SK-MEL-5 (cell line): ENCODE measurements around the gene ANKRD33. TPM values are rescaled to one million over a fixed set of nuclear protein-coding genes. Genes with fewer than 3 reads are reported as not detected.

Source experiments
- DNase-seq: peaks from one replicate; pipeline ENCODE4 v3.0.0-alpha.2; 2016; ENCODE audit warnings: low read depth, low spot score
- in situ Hi-C: cut with HindIII; loops from 2 replicates; pipeline ENCODE4 v1.10.0; 2016; ENCODE audit warnings: low sequenced_read_pairs, high pct_unique_total_duplicates, low pct_unique_long_range_greater_than_20kb
- polyA plus RNA-seq, 2 experiments: library from polyadenylated mRNA; depleted of rRNA; stranded (reverse); fragments of >200 nt; gene quantifications; 2 replicates each; pipeline ENCODE4 v1.2.3, GENCODE V29; 2015
- total RNA-seq: library from RNA; depleted of rRNA; stranded (reverse); fragments of >200 nt; shearing (Covaris generic); gene quantifications from 2 replicates; pipeline ENCODE4 v1.2.3, GENCODE V29; 2014; rRNA removed

ANKRD33 gene, protein sequence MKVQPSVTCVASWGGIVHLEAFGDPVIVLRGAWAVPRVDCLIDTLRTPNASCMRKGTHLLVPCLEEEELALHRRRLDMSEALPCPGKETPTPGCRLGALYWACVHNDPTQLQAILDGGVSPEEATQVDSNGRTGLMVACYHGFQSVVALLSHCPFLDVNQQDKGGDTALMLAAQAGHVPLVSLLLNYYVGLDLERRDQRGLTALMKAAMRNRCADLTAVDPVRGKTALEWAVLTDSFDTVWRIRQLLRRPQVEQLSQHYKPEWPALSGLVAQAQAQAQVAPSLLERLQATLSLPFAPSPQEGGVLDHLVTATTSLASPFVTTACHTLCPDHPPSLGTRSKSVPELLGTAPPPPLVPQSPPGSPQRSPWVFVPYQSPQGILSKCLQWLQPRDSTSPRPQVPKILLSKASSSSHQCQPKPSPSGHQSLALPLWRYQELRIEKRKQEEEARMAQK
- not detected in 2 replicates for total RNA-seq
- not detected in 2 replicates for polyA plus RNA-seq (2015; cell fraction: cytosol; rRNA removed)
- polyA plus RNA-seq (2015; cell fraction: nucleus; rRNA removed) = not detected in 2 replicates

- no peak for DNase-seq
- in situ Hi-C loops = no loop called here
Measured at GRCh38 chr12:51887476-51888315, at the start of gene ANKRD33. Gene ANKRD33, plus strand, starts transcription at chr12:51888103. Its CDS starts 84 bp downstream, at chr12:51888187.

- DNase-seq = no peak
- in situ Hi-C loops = no loop called here
Measured at GRCh38 chr12:51838762-51839161, 49.1 kb upstream of the ANKRD33 start.

DNA sequence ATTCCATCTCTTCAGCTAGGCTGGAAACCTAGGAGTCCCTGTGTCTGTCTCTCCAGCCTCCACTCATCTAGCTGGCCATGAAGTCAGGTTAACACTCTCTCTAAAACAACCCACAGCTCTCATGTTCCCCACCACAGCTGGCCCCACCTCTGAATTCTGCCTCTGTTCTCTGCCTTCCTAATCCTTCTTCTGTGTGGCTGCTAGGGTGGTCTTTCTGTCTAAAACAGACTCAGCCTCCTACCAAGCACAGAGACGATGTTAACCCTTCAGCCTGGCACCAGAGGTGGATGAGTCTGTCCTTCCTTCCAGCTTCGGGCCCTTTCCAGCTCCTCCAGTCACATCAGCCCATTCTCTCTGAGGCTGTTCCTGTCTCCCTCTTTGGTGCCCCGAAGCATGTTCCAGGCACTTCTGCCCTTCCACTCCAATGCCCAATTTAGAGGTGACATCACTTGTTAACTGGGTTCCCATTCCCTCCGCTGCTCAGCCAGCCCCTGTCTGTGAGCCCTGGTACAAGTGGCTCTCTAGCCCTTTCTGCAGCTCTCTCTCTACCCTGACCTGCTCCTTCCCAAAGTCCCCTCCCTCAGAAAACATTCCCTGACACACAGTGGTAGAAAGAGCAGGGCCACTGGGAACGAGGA, 48.5 kb upstream of the ANKRD33 start:
- in situ Hi-C loops = no loop called here
- DNase-seq = no peak

- no peak for DNase-seq
- in situ Hi-C loops = no loop called here
Measured at GRCh38 chr12:51840966-51841365, 46.9 kb upstream of the ANKRD33 start.

DNA sequence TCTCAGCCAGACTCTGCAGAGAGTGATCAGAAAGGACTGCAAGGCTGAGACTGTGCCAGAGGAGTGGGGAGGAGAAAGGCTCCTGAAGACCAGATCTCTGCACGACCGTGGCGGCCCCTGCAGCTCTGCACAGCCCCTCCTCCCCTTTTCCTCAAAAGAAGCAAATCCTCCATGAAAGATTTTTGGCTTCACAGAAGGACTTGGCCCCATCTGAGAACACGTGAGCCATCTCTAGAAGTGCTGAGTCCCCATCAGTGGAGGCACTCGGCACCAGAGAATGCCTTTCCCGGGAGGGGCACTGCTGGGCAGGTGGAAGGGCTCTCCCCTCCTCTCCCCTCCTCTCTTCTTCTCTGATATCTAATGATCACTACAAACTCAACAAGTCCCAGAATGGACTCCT, 46.2 kb upstream of the ANKRD33 start:
- in situ Hi-C loops = no loop called here
- no peak for DNase-seq

DNA sequence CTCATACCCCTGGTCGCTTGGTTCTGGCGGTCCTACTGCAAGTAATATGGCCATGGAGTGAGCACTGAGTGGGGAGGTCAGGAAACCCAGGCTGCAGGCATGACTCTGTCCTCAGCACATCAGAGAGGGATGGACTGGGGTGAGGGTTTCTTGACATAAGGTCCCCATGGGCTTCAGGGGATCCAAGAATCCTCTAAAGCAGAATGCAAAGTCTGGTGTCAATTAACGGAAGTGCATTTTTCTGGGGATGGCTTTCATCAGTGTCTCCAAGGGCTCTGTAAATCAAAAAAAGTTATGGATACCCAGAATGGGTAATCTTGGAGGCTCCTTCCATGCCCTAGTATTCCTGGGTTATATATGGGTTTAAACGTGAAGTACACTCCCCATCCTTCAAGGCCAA, 43.0 kb upstream of the ANKRD33 start:
- no peak for DNase-seq
- in situ Hi-C loops = no loop called here

DNA sequence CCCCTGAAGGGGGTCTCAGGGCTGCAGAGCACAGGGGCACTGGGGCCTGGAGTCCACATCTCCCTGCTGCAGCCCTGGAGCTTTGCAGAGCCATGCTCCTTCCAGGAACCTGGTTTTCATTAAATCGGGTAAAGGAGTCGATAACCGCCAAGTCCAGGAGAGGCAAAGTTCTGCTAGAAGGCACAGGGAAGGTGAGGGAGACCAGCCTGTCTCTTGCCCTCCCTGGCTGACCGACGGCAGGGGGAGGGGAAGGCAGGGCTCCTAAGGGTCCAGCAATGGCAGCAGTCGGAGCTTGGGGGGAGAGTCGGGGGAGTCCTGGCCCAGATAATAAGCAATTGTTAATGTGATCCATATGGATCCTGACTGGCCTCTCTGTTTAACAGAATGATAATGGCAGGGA, 42.4 kb upstream of the ANKRD33 start:
- in situ Hi-C loops = no loop called here
- no peak for DNase-seq

DNA sequence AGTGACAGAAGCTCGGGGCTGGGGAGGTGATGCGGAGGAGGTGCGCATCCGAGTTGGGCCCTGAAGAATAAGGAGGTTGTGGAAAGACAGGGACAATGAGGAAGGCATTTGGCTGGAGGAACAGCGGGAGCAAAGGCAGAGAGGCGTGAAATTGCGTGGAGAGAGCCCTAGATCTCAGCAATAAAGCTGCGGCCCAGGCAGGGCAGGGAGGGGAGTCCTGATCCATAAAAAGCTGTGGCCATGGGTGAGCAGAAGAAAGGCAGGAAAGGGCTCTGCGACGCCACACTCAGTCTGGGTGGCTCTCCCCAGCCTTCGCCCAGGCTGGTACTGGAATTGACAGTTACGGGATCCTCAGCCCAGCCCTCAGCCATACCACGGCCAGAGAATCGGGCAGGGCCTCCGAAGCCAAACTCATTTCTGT, 41.6 kb upstream of the ANKRD33 start:
- in situ Hi-C loops = no loop called here

DNA sequence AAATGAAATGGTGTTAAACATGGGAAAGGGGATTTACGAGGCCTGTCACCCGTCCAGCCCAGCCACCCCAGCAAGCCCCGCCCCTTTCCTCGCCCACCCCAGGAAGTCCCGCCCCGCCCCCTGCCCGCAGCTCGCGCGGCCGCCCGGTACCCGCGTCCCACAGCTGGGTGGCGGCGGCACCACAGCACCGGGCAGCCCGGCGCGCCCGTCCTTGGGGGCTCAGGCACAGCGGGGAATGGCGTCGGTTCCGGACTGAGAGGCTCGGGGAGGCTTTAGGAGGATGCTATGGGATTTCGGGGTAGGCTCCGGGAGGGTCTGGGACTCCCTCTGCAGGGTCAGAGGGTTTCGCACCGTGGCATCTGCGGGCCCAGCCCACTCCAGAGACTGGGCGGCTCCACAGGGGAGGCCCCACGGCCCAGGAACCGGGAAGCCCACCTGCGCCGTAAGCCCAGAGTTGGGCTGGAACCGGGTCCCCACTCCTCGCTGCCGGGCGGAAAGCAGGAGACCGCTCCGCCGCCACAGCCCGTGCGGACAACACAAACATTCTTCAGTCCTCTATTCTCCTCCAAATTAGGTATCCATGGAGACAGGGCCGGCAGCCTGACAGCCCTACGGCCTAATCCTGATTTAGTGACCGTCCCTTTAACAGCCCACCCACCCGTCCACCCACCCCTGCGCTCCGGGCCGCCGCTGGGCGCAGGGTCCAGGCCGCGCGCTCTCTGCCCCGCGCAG, 40.8 kb upstream of the ANKRD33 start:
- no peak for DNase-seq
- in situ Hi-C loops = no loop called here

More for the DNA sequence above, 41.6 kb upstream of the ANKRD33 start:
- DNase-seq = no peak

- in situ Hi-C loops = no loop called here
- DNase-seq = no peak
Measured at GRCh38 chr12:51847643-51848325, 40.1 kb upstream of the ANKRD33 start.

DNA sequence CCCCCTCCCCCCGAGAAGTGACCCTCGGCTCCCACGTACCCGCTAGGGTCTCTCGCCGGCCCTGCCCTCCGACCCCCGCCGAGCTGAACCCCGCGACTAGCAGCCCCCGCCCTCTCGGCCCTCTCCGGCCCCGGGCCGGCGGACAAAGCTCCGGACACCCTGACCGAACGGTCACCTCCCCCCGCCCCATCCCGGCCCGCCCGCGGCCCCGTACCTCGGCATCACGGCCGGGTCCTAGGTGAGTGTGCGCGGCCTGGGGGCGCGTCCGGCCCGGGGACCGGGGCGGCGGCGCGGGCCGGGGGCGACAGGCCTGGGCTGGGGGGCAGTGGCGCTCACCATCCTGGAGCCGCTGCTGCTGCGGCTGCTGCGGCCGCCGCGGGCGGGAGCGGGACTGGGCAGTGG, 39.6 kb upstream of the ANKRD33 start, which contains the start of gene FIGNL2:
FIGNL2 (minus strand) TSS at position 393 of the 402 bp plus-strand sequence. CDS start 26,305 bp downstream, outside the sequence.
- DNase-seq = no peak
- in situ Hi-C loops = no loop called here

- DNase-seq = no peak
- in situ Hi-C loops = no loop called here
Measured at GRCh38 chr12:51848841-51849735, 38.8 kb upstream of the ANKRD33 start.

GRCh38 chr12:51850081-51850964, 37.6 kb upstream of the ANKRD33 start:
- no peak for DNase-seq
- in situ Hi-C loops = no loop called here

GRCh38 chr12:51850965-51851299, 37.0 kb upstream of the ANKRD33 start:
- DNase-seq = no peak
- in situ Hi-C loops = no loop called here
